Endodermal cell (in vitro differentiated cells): ENCODE results near the gene NOVA1. TPM values are rescaled to one million over a fixed set of nuclear protein-coding genes. Genes with fewer than 3 reads are reported as not detected.

ENCODE experiments used
- DNase-seq: peaks from one replicate; pipeline ENCODE4 v3.0.0-alpha.2; 2017
- H3K27ac ChIP-seq: 2 replicates; pipeline ENCODE4 v1.5.1; 2013; ENCODE audit warnings: mild to moderate bottlenecking, low read depth, low read length, moderate library complexity
- H3K27me3 ChIP-seq: 2 replicates; pipeline ENCODE4 v1.6.1; 2013; ENCODE audit warnings: mild to moderate bottlenecking, low read length, moderate library complexity; ENCODE audit not compliant: insufficient read depth, control insufficient read depth, poor library complexity, severe bottlenecking
- H3K36me3 ChIP-seq: 2 replicates; pipeline ENCODE4 v1.7.0; 2013; ENCODE audit warnings: mild to moderate bottlenecking, low read length, moderate library complexity; ENCODE audit not compliant: control insufficient read depth, insufficient read depth
- H3K4me1 ChIP-seq: one replicate; pipeline ENCODE4 v1.7.0; 2013; ENCODE audit warnings: low read length; ENCODE audit not compliant: control insufficient read depth, insufficient read depth
- H3K4me3 ChIP-seq: 2 replicates; pipeline ENCODE4 v1.5.1; 2013; ENCODE audit warnings: mild to moderate bottlenecking, low read length, moderate library complexity
- H3K9ac ChIP-seq: 2 replicates; pipeline ENCODE4 v1.6.1; 2013; ENCODE audit warnings: mild to moderate bottlenecking, low read length, moderate library complexity; ENCODE audit not compliant: poor library complexity, severe bottlenecking; ENCODE audit errors: extremely low read depth
- H3K9me3 ChIP-seq: 2 replicates; pipeline ENCODE4 v1.6.1; 2013; ENCODE audit warnings: mild to moderate bottlenecking, low read length, moderate library complexity; ENCODE audit not compliant: control insufficient read depth
- H3K27ac Mint-ChIP-seq: 2 replicates; pipeline ENCODE4 v1.8.0; 2020; ENCODE audit warnings: mixed read lengths
- H3K27me3 Mint-ChIP-seq: 2 replicates; pipeline ENCODE4 v1.8.0; 2021; ENCODE audit warnings: mild to moderate bottlenecking, mixed read lengths; ENCODE audit not compliant: insufficient read depth
- H3K36me3 Mint-ChIP-seq: 2 replicates; pipeline ENCODE4 v1.8.0; 2020; ENCODE audit warnings: low read depth, mixed read lengths
- H3K4me1 Mint-ChIP-seq: 2 replicates; pipeline ENCODE4 v1.8.0; 2020; ENCODE audit warnings: mixed read lengths
- H3K4me3 Mint-ChIP-seq: 2 replicates; pipeline ENCODE4 v1.8.0; 2020; ENCODE audit warnings: mild to moderate bottlenecking, moderate library complexity, mixed read lengths
- H3K9me3 Mint-ChIP-seq: 2 replicates; pipeline ENCODE4 v1.8.0; 2020; ENCODE audit warnings: mild to moderate bottlenecking, mixed read lengths
- CTCF ChIP-seq: fragments of 200-600 bp; sonication (generic); conservative IDR thresholded peaks from 2 replicates; pipeline ENCODE4 v1.5.0; 2021; ENCODE audit warnings: antibody characterized with exemption, mild to moderate bottlenecking
- WGBS, 2 experiments: methylation state at CpG; one replicate each; pipeline versions ENCODE4 v1.1.5 to v1.1.7; 2013; ENCODE audit warnings: missing lambda C conversion rate in 2 of 2, mixed read lengths in 1 of 2; ENCODE audit not compliant: insufficient coverage in 1 of 2, insufficient read length in 1 of 2; 5-methylcytosine and 5-hydroxymethylcytosine counted together
- total RNA-seq, 2 donors: library from RNA; stranded (reverse); fragmentation: NEBNext Ultra II Directional in 1 of 2; extraction: Animal tissue kit (Norgen Biotek cat#: 25700) in 1 of 2; gene quantifications; 2 replicates in 1 of 2; 3 replicates in 1 of 2; pipeline ENCODE4 v1.2.1, GENCODE V29; 2021

The NOVA1 gene
- total RNA-seq, 2 donors from 2014 or later: 25.4 to 25.5 TPM

GRCh38 chr14:26403760-26404159, 194.1 kb downstream of the NOVA1 start:
- Histone ChIP-seq H3K4me3 (no peak overlapping the region), H3K36me3 (no peaks in the 10 kb centered on the region), H3K27me3 (no peaks in the 10 kb centered on the region), H3K27ac (no peak overlapping the region), H3K9ac (no peak overlapping the region), H3K9me3 (no peaks in the 10 kb centered on the region), H3K4me1 (no peaks in the 10 kb centered on the region)
- no peak for TF ChIP-seq CTCF
- H3K4me1 Mint-ChIP-seq: peaks cover 37% of the 10 kb centered on the region
- H3K27me3 Mint-ChIP-seq: no peaks in the 10 kb centered on the region
- 85 to 100% methylated on average over 1 to 3 of the region's 3 CpGs for WGBS, 2 experiments
- H3K27ac Mint-ChIP-seq: no peak overlapping the region
- no peak for DNase-seq
- H3K9me3 Mint-ChIP-seq: no peaks in the 10 kb centered on the region
- H3K4me3 Mint-ChIP-seq: no peak overlapping the region
- H3K36me3 Mint-ChIP-seq: no peaks in the 10 kb centered on the region

GRCh38 chr14:26402126-26402525, 195.7 kb downstream of the NOVA1 start:
- no peak overlapping the region for H3K27ac ChIP-seq
- DNase-seq: no peak
- no peaks in the 10 kb centered on the region for H3K9me3 Mint-ChIP-seq
- no peaks in the 10 kb centered on the region for H3K27me3 ChIP-seq
- H3K27me3 Mint-ChIP-seq: peaks cover under 1% of the 10 kb centered on the region
- no peak overlapping the region for H3K9ac ChIP-seq
- no peak overlapping the region for H3K4me3 ChIP-seq
- TF ChIP-seq CTCF: no peak
- WGBS, 2 experiments: 100% methylated on average over 1 of the region's 2 CpGs; no CpG with 5 or more reads in 1 of the 2 experiments
- H3K36me3 ChIP-seq: no peaks in the 10 kb centered on the region
- H3K27ac Mint-ChIP-seq: no peak overlapping the region
- H3K4me1 Mint-ChIP-seq: peaks cover 37% of the 10 kb centered on the region
- H3K36me3 Mint-ChIP-seq: no peaks in the 10 kb centered on the region
- H3K9me3 ChIP-seq: no peaks in the 10 kb centered on the region
- no peak overlapping the region for H3K4me3 Mint-ChIP-seq
- H3K4me1 ChIP-seq: no peaks in the 10 kb centered on the region

GRCh38 chr14:26401179-26401968, 196.5 kb downstream of the NOVA1 start:
- H3K4me3 ChIP-seq: no peak overlapping the region

More at GRCh38 chr14:26401179-26401968, 196.5 kb downstream of the NOVA1 start:
- Mint-ChIP-seq H3K9me3 (no peaks in the 10 kb centered on the region), H3K4me1 (peaks cover 37% of the 10 kb centered on the region), H3K4me3 (no peak overlapping the region), H3K36me3 (no peaks in the 10 kb centered on the region), H3K27me3 (peaks cover 2% of the 10 kb centered on the region), H3K27ac (no peak overlapping the region)
- no peak for TF ChIP-seq CTCF
- H3K9me3 ChIP-seq: no peaks in the 10 kb centered on the region
- H3K9ac ChIP-seq: no peak overlapping the region
- WGBS, 2 experiments: 87 to 90% methylated on average over 5 to 11 of the region's 11 CpGs
- no peak for DNase-seq
- H3K4me1 ChIP-seq: no peaks in the 10 kb centered on the region
- no peak overlapping the region for H3K27ac ChIP-seq
- no peaks in the 10 kb centered on the region for H3K36me3 ChIP-seq
- H3K27me3 ChIP-seq: no peaks in the 10 kb centered on the region
